GM12865 (cell line): Measurements from ENCODE around the gene C8B.

ENCODE experiments used
- DNase-seq: peaks from one replicate; pipeline ENCODE4 v3.0.0; 2010; ENCODE audit warnings: low read depth
- H3K4me3 ChIP-seq: 2 replicates; pipeline ENCODE4 v1.5.1; 2011; ENCODE audit warnings: mild to moderate bottlenecking, low read depth, low read length, control low read depth
- TF ChIP-seq, protein P1 (sequence below): IDR thresholded peaks from 2 replicates; pipeline ENCODE4 v1.5.1; 2011; ENCODE audit warnings: low read length, control low read depth, low read depth, inconsistent platforms; ENCODE audit not compliant: insufficient read depth; ENCODE audit errors: missing control alignments

Gene C8B

DNA sequence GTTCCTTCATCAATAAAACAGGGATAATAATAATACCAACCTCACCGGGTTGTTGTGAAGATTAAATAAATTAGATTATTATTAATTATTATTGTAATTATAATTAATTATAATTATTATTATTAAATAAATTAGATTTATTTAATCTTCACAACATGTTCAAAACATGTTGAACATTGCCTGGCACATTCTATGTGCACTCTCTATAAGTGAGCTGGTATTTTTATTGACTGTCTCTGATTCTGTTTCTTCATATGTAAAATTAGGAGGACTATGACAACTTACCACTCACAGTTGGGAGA, 834 bp upstream of the C8B start:
- DNase-seq, result no peak
- no peak overlapping the region for H3K4me3 ChIP-seq
- TF ChIP-seq, protein P1, sequence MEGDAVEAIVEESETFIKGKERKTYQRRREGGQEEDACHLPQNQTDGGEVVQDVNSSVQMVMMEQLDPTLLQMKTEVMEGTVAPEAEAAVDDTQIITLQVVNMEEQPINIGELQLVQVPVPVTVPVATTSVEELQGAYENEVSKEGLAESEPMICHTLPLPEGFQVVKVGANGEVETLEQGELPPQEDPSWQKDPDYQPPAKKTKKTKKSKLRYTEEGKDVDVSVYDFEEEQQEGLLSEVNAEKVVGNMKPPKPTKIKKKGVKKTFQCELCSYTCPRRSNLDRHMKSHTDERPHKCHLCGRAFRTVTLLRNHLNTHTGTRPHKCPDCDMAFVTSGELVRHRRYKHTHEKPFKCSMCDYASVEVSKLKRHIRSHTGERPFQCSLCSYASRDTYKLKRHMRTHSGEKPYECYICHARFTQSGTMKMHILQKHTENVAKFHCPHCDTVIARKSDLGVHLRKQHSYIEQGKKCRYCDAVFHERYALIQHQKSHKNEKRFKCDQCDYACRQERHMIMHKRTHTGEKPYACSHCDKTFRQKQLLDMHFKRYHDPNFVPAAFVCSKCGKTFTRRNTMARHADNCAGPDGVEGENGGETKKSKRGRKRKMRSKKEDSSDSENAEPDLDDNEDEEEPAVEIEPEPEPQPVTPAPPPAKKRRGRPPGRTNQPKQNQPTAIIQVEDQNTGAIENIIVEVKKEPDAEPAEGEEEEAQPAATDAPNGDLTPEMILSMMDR, result no peak

GRCh38 chr1:56965191-56965590, 624 bp downstream of the C8B start:
- no peak for DNase-seq
- no peak overlapping the region for H3K4me3 ChIP-seq
- TF ChIP-seq, protein P1, result no peak

GRCh38 chr1:56964349-56965017, 1.3 kb downstream of the C8B start:
- TF ChIP-seq, protein P1, result no peak
- no peak overlapping the region for H3K4me3 ChIP-seq
- no peak for DNase-seq

DNA sequence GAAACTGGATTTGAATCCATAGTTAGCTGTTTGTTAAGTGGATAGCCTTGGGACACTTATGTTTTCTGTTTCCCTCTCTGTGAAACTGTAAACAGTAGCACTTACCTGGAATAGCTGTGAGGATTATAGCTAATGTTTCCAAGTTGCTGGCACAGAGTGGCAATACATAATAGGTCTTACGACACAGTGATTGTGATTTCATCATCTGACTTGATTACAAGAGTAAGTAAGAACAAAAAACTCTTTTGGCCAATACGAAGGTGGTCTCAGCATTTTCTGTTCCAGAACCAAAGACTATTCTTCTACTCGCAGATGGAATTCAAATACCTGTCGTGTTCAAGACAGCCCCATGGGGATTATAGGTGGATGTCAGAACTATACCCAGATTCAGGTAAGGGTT, 2.1 kb downstream of the C8B start:
- no peak overlapping the region for H3K4me3 ChIP-seq
- DNase-seq, result no peak
- TF ChIP-seq, protein P1, result no peak

DNA sequence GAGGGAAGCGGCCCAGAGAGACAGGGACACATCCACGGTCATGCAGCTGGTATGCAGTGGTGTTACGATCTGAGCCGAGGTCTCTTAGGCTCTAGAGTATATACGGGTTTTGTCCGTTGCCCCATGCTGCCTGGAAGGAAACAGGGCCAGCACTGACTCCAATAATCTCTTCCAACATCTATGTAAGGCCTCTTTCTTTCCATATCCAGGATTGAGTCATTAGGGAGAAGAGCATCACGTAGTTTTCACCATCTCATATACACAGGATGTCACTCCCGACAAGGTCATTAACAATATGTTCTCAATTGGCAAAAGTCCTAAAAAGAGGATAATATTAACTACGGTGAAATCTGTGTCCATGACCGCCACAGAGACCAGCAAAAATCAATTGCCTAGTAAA, 4.4 kb downstream of the C8B start:
- no peak overlapping the region for H3K4me3 ChIP-seq
- TF ChIP-seq, protein P1, result no peak
- DNase-seq, result no peak

GRCh38 chr1:56958526-56958925, 7.3 kb downstream of the C8B start:
- DNase-seq, result no peak
- TF ChIP-seq, protein P1, result no peak
- no peak overlapping the region for H3K4me3 ChIP-seq

DNA sequence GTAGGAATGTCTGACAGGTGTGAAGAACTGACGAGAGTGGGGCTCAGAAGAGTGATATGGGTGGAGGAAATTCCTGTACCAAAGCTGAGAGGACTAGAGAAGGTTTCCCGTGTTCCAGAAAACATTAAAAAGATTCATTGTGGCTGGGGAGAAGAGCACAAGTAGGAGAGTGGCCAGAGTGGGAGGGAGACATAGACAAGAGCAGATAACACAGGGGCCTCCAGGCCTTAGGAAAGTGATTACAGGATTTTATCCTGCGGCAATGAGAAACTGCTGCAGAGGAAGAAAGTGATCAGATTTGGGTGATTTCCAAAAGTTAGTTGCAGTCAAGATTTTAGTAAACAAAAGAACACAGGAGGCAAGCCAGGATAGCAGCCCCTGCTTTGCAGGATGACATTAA, 7.9 kb downstream of the C8B start:
- no peak overlapping the region for H3K4me3 ChIP-seq
- TF ChIP-seq, protein P1, result no peak
- DNase-seq, result no peak
